Measurements from ENCODE around the gene TBC1D9.

Gene TBC1D9

GRCh38 chr4:140642674-140643437, 113.3 kb downstream of the TBC1D9 start:
- TF ChIP-seq EZH2phosphoT487 (conservative IDR thresholded peaks at IDR 0.05; ENCODE audit: low read length): no peak
- no peak for TF ChIP-seq CTCF (IDR thresholded peaks at IDR 0.05; ENCODE audit: insufficient read depth, low read length, poor library complexity, severe bottlenecking)
- H3K9me3 ChIP-seq (ENCODE audit: insufficient read depth, low read length): no peaks in the 10 kb centered on the region
- H3K9me2 ChIP-seq (replicated peaks; ENCODE audit: insufficient read depth, low read length): no peaks in the 10 kb centered on the region
- H3K36me3 ChIP-seq (ENCODE audit: low read length): no peaks in the 10 kb centered on the region
- no peaks in the 10 kb centered on the region for H4K20me1 ChIP-seq (ENCODE audit: low read depth, low read length)
- no peak overlapping the region for H3K27ac ChIP-seq (ENCODE audit: low read depth, low read length)
- no peak overlapping the region for H2AFZ ChIP-seq (ENCODE audit: low read depth, low read length, severe bottlenecking)
- no peaks in the 10 kb centered on the region for H3F3A ChIP-seq (ENCODE audit: insufficient read depth)
- H3K4me2 ChIP-seq (ENCODE audit: low read depth, low read length, poor library complexity, severe bottlenecking): no peak overlapping the region
- no peaks in the 10 kb centered on the region for H3K27me3 ChIP-seq (ENCODE audit: low read length)
- H3K79me2 ChIP-seq (ENCODE audit: insufficient read depth, low read length): no peaks in the 10 kb centered on the region
- no peak overlapping the region for H3K4me3 ChIP-seq (ENCODE audit: insufficient read depth, low read length, poor library complexity, severe bottlenecking)
- no peak overlapping the region for H3K9ac ChIP-seq (ENCODE audit: low read length)

- Histone ChIP-seq H2AFZ (ENCODE audit: low read depth, low read length, severe bottlenecking) (no peak overlapping the region), H3K4me3 (ENCODE audit: insufficient read depth, low read length, poor library complexity, severe bottlenecking) (no peak overlapping the region), H3F3A (ENCODE audit: insufficient read depth) (no peaks in the 10 kb centered on the region), H3K79me2 (ENCODE audit: insufficient read depth, low read length) (no peaks in the 10 kb centered on the region), H3K9me2 (replicated peaks; ENCODE audit: insufficient read depth, low read length) (no peaks in the 10 kb centered on the region), H3K9ac (ENCODE audit: low read length) (no peak overlapping the region), H3K9me3 (ENCODE audit: insufficient read depth, low read length) (no peaks in the 10 kb centered on the region), H3K4me2 (ENCODE audit: low read depth, low read length, poor library complexity, severe bottlenecking) (no peak overlapping the region), H3K36me3 (ENCODE audit: low read length) (no peaks in the 10 kb centered on the region), H3K27me3 (ENCODE audit: low read length) (no peaks in the 10 kb centered on the region), H4K20me1 (ENCODE audit: low read depth, low read length) (no peaks in the 10 kb centered on the region), H3K27ac (ENCODE audit: low read depth, low read length) (no peak overlapping the region)
- TF ChIP-seq CTCF (IDR thresholded peaks at IDR 0.05; ENCODE audit: insufficient read depth, low read length, poor library complexity, severe bottlenecking) (no peak), EZH2phosphoT487 (conservative IDR thresholded peaks at IDR 0.05; ENCODE audit: low read length) (no peak)
Measured at GRCh38 chr4:140641789-140642439, 114.3 kb downstream of the TBC1D9 start.

- H3K36me3 ChIP-seq (ENCODE audit: low read length): no peaks in the 10 kb centered on the region
- no peak overlapping the region for H2AFZ ChIP-seq (ENCODE audit: low read depth, low read length, severe bottlenecking)
- H3K27ac ChIP-seq (ENCODE audit: low read depth, low read length): no peak overlapping the region
- TF ChIP-seq EZH2phosphoT487 (conservative IDR thresholded peaks at IDR 0.05; ENCODE audit: low read length) (no peak), CTCF (IDR thresholded peaks at IDR 0.05; ENCODE audit: insufficient read depth, low read length, poor library complexity, severe bottlenecking) (no peak)
- H3K9ac ChIP-seq (ENCODE audit: low read length): no peak overlapping the region
- no peaks in the 10 kb centered on the region for H4K20me1 ChIP-seq (ENCODE audit: low read depth, low read length)
- H3K9me3 ChIP-seq (ENCODE audit: insufficient read depth, low read length): no peaks in the 10 kb centered on the region
- H3K9me2 ChIP-seq (replicated peaks; ENCODE audit: insufficient read depth, low read length): no peaks in the 10 kb centered on the region
- H3K79me2 ChIP-seq (ENCODE audit: insufficient read depth, low read length): no peaks in the 10 kb centered on the region
- no peaks in the 10 kb centered on the region for H3K27me3 ChIP-seq (ENCODE audit: low read length)
- H3K4me3 ChIP-seq (ENCODE audit: insufficient read depth, low read length, poor library complexity, severe bottlenecking): no peak overlapping the region
- H3K4me2 ChIP-seq (ENCODE audit: low read depth, low read length, poor library complexity, severe bottlenecking): no peak overlapping the region
- no peaks in the 10 kb centered on the region for H3F3A ChIP-seq (ENCODE audit: insufficient read depth)
Measured at GRCh38 chr4:140641105-140641555, 115.1 kb downstream of the TBC1D9 start.

All from SU-DHL-6 (cell line).